SJCRH30 (cell line): ENCODE measurements around the gene HTR3C. TPM values are rescaled to one million over a fixed set of nuclear protein-coding genes. Genes with fewer than 3 reads are reported as not detected.
"Not testable (repeated sequence)": the region's sequence is repeated elsewhere in the genome, so short reads cannot be mapped to it uniquely, and the experiment has no call there.

Source experiments
- DNase-seq, 2 experiments: peaks; one replicate each; pipeline ENCODE4 v3.0.0-alpha.2; 2015 to 2020
- H3K27ac ChIP-seq: fragments of 250-450 bp; sonication (Bioruptor Pico); 2 replicates; pipeline ENCODE4 v1.5.1; 2020; ENCODE audit warnings: mild to moderate bottlenecking, moderate library complexity
- H3K27me3 ChIP-seq: fragments of 250-450 bp; sonication (Bioruptor Pico); 2 replicates; pipeline ENCODE4 v1.5.1; 2020; ENCODE audit warnings: mild to moderate bottlenecking, moderate library complexity
- H3K36me3 ChIP-seq: fragments of 250-450 bp; sonication (Bioruptor Pico); 2 replicates; pipeline ENCODE4 v1.5.1; 2020; ENCODE audit warnings: mild to moderate bottlenecking, moderate library complexity
- H3K4me1 ChIP-seq: fragments of 250-450 bp; sonication (Bioruptor Pico); 2 replicates; pipeline ENCODE4 v1.5.1; 2020; ENCODE audit warnings: mild to moderate bottlenecking, moderate library complexity
- H3K4me3 ChIP-seq: fragments of 250-450 bp; sonication (Bioruptor Pico); 2 replicates; pipeline ENCODE4 v1.5.1; 2020; ENCODE audit warnings: mild to moderate bottlenecking, moderate library complexity
- H3K9me3 ChIP-seq: fragments of 250-450 bp; sonication (Bioruptor Pico); replicated peaks from 2 replicates; pipeline ENCODE4 v1.5.1; 2020; ENCODE audit warnings: mild to moderate bottlenecking, moderate library complexity
- total RNA-seq: library from RNA; depleted of rRNA; stranded (reverse); fragments of >200 nt; shearing (Covaris generic); gene quantifications from 2 replicates; pipeline ENCODE4 v1.2.3, GENCODE V29; 2014

Gene HTR3C
- total RNA-seq, 1 experiment from 2014 or later = not detected

- Histone ChIP-seq H3K4me3 (no peak overlapping the region), H3K27me3 (no peaks in the 10 kb centered on the region), H3K4me1 (no peaks in the 10 kb centered on the region), H3K36me3 (no peaks in the 10 kb centered on the region), H3K9me3 (no peaks in the 10 kb centered on the region), H3K27ac (no peak overlapping the region)
- DNase-seq = no peak
Measured at GRCh38 chr3:184058029-184058428, 5.2 kb downstream of the HTR3C start.

GRCh38 chr3:184059424-184059823 is 6.6 kb downstream of the HTR3C start:
- Histone ChIP-seq H3K9me3 (no peaks in the 10 kb centered on the region), H3K27ac (no peak overlapping the region), H3K4me3 (no peak overlapping the region), H3K36me3 (no peaks in the 10 kb centered on the region), H3K27me3 (no peaks in the 10 kb centered on the region), H3K4me1 (no peaks in the 10 kb centered on the region)
- no peak for DNase-seq

- Histone ChIP-seq H3K4me3 (no peak overlapping the region), H3K27ac (no peak overlapping the region), H3K9me3 (no peaks in the 10 kb centered on the region), H3K36me3 (no peaks in the 10 kb centered on the region), H3K27me3 (no peaks in the 10 kb centered on the region), H3K4me1 (no peaks in the 10 kb centered on the region)
- no peak for DNase-seq
Measured at GRCh38 chr3:184062637-184063036, 9.8 kb downstream of the HTR3C start.

GRCh38 chr3:184066211-184066610 is 13.4 kb downstream of the HTR3C start:
- no peak for DNase-seq
- H3K9me3 ChIP-seq = no peaks in the 10 kb centered on the region
- H3K4me1 ChIP-seq = no peaks in the 10 kb centered on the region

GRCh38 chr3:184067573-184068055 is 14.8 kb downstream of the HTR3C start:
- no peak overlapping the region for H3K4me3 ChIP-seq
- no peak for DNase-seq
- no peaks in the 10 kb centered on the region for H3K9me3 ChIP-seq
- H3K4me1 ChIP-seq = no peaks in the 10 kb centered on the region
- no peaks in the 10 kb centered on the region for H3K27me3 ChIP-seq
- no peak overlapping the region for H3K27ac ChIP-seq
- H3K36me3 ChIP-seq = no peaks in the 10 kb centered on the region

More at GRCh38 chr3:184066211-184066610, 13.4 kb downstream of the HTR3C start:
- Histone ChIP-seq H3K4me3 (no peak overlapping the region), H3K27ac (no peak overlapping the region), H3K27me3 (no peaks in the 10 kb centered on the region), H3K36me3 (no peaks in the 10 kb centered on the region)

GRCh38 chr3:184068344-184068743 is 15.5 kb downstream of the HTR3C start:
- DNase-seq = no peak
- H3K36me3 ChIP-seq = no peaks in the 10 kb centered on the region
- no peak overlapping the region for H3K27ac ChIP-seq
- no peaks in the 10 kb centered on the region for H3K4me1 ChIP-seq
- H3K4me3 ChIP-seq = no peak overlapping the region
- H3K9me3 ChIP-seq = no peaks in the 10 kb centered on the region
- no peaks in the 10 kb centered on the region for H3K27me3 ChIP-seq

- not testable (repeated sequence) for H3K36me3 ChIP-seq, H3K9me3 ChIP-seq, H3K27ac ChIP-seq, DNase-seq, H3K4me3 ChIP-seq, H3K4me1 ChIP-seq, H3K27me3 ChIP-seq
Measured at GRCh38 chr3:184071142-184071541, 18.3 kb downstream of the HTR3C start.

GRCh38 chr3:184073621-184074020 is 20.8 kb downstream of the HTR3C start:
- Histone ChIP-seq H3K27me3 (no peaks in the 10 kb centered on the region), H3K36me3 (no peaks in the 10 kb centered on the region), H3K4me3 (no peak overlapping the region), H3K27ac (no peak overlapping the region), H3K9me3 (no peaks in the 10 kb centered on the region), H3K4me1 (no peaks in the 10 kb centered on the region)
- no peak for DNase-seq

GRCh38 chr3:184075901-184076300 is 23.1 kb downstream of the HTR3C start:
- H3K9me3 ChIP-seq = no peaks in the 10 kb centered on the region

GRCh38 chr3:184077881-184078280 is 25.0 kb downstream of the HTR3C start:
- H3K27me3 ChIP-seq = no peaks in the 10 kb centered on the region
- no peaks in the 10 kb centered on the region for H3K9me3 ChIP-seq
- no peaks in the 10 kb centered on the region for H3K4me1 ChIP-seq
- H3K27ac ChIP-seq = no peak overlapping the region
- no peak overlapping the region for H3K4me3 ChIP-seq
- DNase-seq = no peak
- no peaks in the 10 kb centered on the region for H3K36me3 ChIP-seq

More at GRCh38 chr3:184075901-184076300, 23.1 kb downstream of the HTR3C start:
- Histone ChIP-seq H3K27ac (no peak overlapping the region), H3K4me1 (no peaks in the 10 kb centered on the region), H3K4me3 (no peak overlapping the region), H3K27me3 (no peaks in the 10 kb centered on the region), H3K36me3 (no peaks in the 10 kb centered on the region)
- no peak for DNase-seq

- no peaks in the 10 kb centered on the region for H3K4me1 ChIP-seq
- no peaks in the 10 kb centered on the region for H3K9me3 ChIP-seq
- no peak for DNase-seq
- no peaks in the 10 kb centered on the region for H3K36me3 ChIP-seq
- H3K27me3 ChIP-seq = no peaks in the 10 kb centered on the region
- H3K4me3 ChIP-seq = no peak overlapping the region
- no peak overlapping the region for H3K27ac ChIP-seq
Measured at GRCh38 chr3:184078851-184079250, 26.0 kb downstream of the HTR3C start.

GRCh38 chr3:184081116-184081830 is 28.4 kb downstream of the HTR3C start:
- H3K36me3 ChIP-seq = no peaks in the 10 kb centered on the region
- no peaks in the 10 kb centered on the region for H3K27me3 ChIP-seq
- no peak overlapping the region for H3K4me3 ChIP-seq
- H3K9me3 ChIP-seq = peaks cover 4% of the 10 kb centered on the region; the same call in 1 of the 2 replicates
- DNase-seq = no peak
- no peak overlapping the region for H3K27ac ChIP-seq
- H3K4me1 ChIP-seq = no peaks in the 10 kb centered on the region

- Histone ChIP-seq H3K36me3 (no peaks in the 10 kb centered on the region), H3K27ac (no peak overlapping the region), H3K9me3 (peaks cover 4% of the 10 kb centered on the region; the same call in 1 of the 2 replicates), H3K27me3 (no peaks in the 10 kb centered on the region), H3K4me1 (no peaks in the 10 kb centered on the region), H3K4me3 (no peak overlapping the region)
- DNase-seq = no peak
Measured at GRCh38 chr3:184082034-184082433, 29.2 kb downstream of the HTR3C start.

GRCh38 chr3:184082465-184082864 is 29.6 kb downstream of the HTR3C start:
- no peak for DNase-seq
- H3K27ac ChIP-seq = no peak overlapping the region
- H3K9me3 ChIP-seq = peaks cover 4% of the 10 kb centered on the region; the same call in 1 of the 2 replicates
- H3K36me3 ChIP-seq = no peaks in the 10 kb centered on the region
- no peaks in the 10 kb centered on the region for H3K27me3 ChIP-seq
- no peak overlapping the region for H3K4me3 ChIP-seq
- no peaks in the 10 kb centered on the region for H3K4me1 ChIP-seq

GRCh38 chr3:184085389-184085852 is 32.6 kb downstream of the HTR3C start:
- Histone ChIP-seq H3K36me3 (no peaks in the 10 kb centered on the region), H3K27ac (no peak overlapping the region), H3K4me1 (no peaks in the 10 kb centered on the region), H3K27me3 (no peaks in the 10 kb centered on the region), H3K9me3 (peaks cover 4% of the 10 kb centered on the region; the same call in 1 of the 2 replicates), H3K4me3 (no peak overlapping the region)
- DNase-seq = no peak

GRCh38 chr3:184092199-184092598 is 39.4 kb downstream of the HTR3C start:
- H3K27ac ChIP-seq = no peak overlapping the region
- no peak for DNase-seq
- no peaks in the 10 kb centered on the region for H3K4me1 ChIP-seq
- H3K27me3 ChIP-seq = no peaks in the 10 kb centered on the region
- H3K9me3 ChIP-seq = peaks cover 5% of the 10 kb centered on the region
- H3K4me3 ChIP-seq = no peak overlapping the region
- no peaks in the 10 kb centered on the region for H3K36me3 ChIP-seq
